ENCODE results near the gene SPX.

SPX gene

GRCh38 chr12:21573733-21574358 is 47.8 kb downstream of the SPX start:
- no peak for TF ChIP-seq CTCF (IDR thresholded peaks at IDR 0.05; ENCODE audit: borderline replicate concordance, insufficient read depth, low read depth, low read length)
- no peak overlapping the region for H3K4me3 ChIP-seq (ENCODE audit: low read depth, low read length)

GRCh38 chr12:21576431-21576830 is 50.3 kb downstream of the SPX start:
- no peak overlapping the region for H3K4me3 ChIP-seq (ENCODE audit: low read depth, low read length)
- no peak for TF ChIP-seq CTCF (IDR thresholded peaks at IDR 0.05; ENCODE audit: borderline replicate concordance, insufficient read depth, low read depth, low read length)

GRCh38 chr12:21577516-21577915 is 51.4 kb downstream of the SPX start:
- no peak overlapping the region for H3K4me3 ChIP-seq (ENCODE audit: low read depth, low read length)
- no peak for TF ChIP-seq CTCF (IDR thresholded peaks at IDR 0.05; ENCODE audit: borderline replicate concordance, insufficient read depth, low read depth, low read length)

GRCh38 chr12:21580748-21581516 is 54.8 kb downstream of the SPX start:
- no peak overlapping the region for H3K4me3 ChIP-seq (ENCODE audit: low read depth, low read length)
- no peak for TF ChIP-seq CTCF (IDR thresholded peaks at IDR 0.05; ENCODE audit: borderline replicate concordance, insufficient read depth, low read depth, low read length)

All from GM12875 (cell line).